Peyer's patch (tissue), 4 donors: ENCODE measurements around the gene TCTN1.

Experiments used
- CTCF ChIP-seq, 6 experiments: fragments of 450-650 bp in 4 of 6; fragments of 200-600 bp in 2 of 6; sonication (generic) in 1 of 6; IDR thresholded peaks; one replicate each; pipeline ENCODE4 v1.5.1; 2017 to 2019; ENCODE audit warnings: antibody characterized with exemption in 6 of 6, mild to moderate bottlenecking in 3 of 6, moderate library complexity in 1 of 6
- POLR2A ChIP-seq, 2 donors: fragments of 450-650 bp; IDR thresholded peaks; one replicate each; pipeline ENCODE4 v1.5.1; 2017; ENCODE audit warnings: antibody characterized with exemption in 2 of 2, mild to moderate bottlenecking in 2 of 2, moderate library complexity in 2 of 2

- TF ChIP-seq CTCF (IDR thresholded peaks at IDR 0.05) (no peak), POLR2A (IDR thresholded peaks at IDR 0.05) (no peak)
Measured at GRCh38 chr12:110615171-110615570, 1.2 kb downstream of the TCTN1 start.
